SK-N-MC (cell line): Measurements from ENCODE around the gene NOS1AP.
A peak's percentile ranks its signal among the peaks of the same experiment; 100 is the strongest.

Experiments
- DNase-seq: peaks from one replicate; pipeline ENCODE4 v3.0.0-alpha.2; 2011; ENCODE audit warnings: low read depth, low spot score
- H3K27ac ChIP-seq: fragments of 200-600 bp; sonication (generic); 2 replicates; pipeline ENCODE4 v1.5.1; 2016; ENCODE audit warnings: mixed run types
- H3K36me3 ChIP-seq: fragments of 200-600 bp; sonication (generic); 2 replicates; pipeline ENCODE4 v1.6.1; 2017; ENCODE audit warnings: antibody characterized with exemption, low read length, mixed read lengths; ENCODE audit not compliant: insufficient read depth
- H3K4me3 ChIP-seq: fragments of 200-600 bp; sonication (generic); 2 replicates; pipeline ENCODE4 v1.5.1; 2016
- H3K9ac ChIP-seq: fragments of 200-600 bp; sonication (generic); 2 replicates; pipeline ENCODE4 v1.8.0; 2017; ENCODE audit warnings: mixed run types, mixed read lengths; ENCODE audit not compliant: insufficient read length
- H3K9me3 ChIP-seq: fragments of 200-600 bp; sonication (generic); 2 replicates; pipeline ENCODE4 v1.6.1; 2017; ENCODE audit warnings: low read depth, mild to moderate bottlenecking, antibody characterized with exemption, low read length, moderate library complexity, mixed read lengths
- EZH2 ChIP-seq: fragments of 200-600 bp; sonication (generic); IDR thresholded peaks from one replicate; pipeline ENCODE4 v1.6.1; 2017; ENCODE audit warnings: antibody characterized with exemption
- FOXP2 ChIP-seq: optimal IDR thresholded peaks from 2 replicates; pipeline ENCODE3; 2011; ENCODE audit warnings: mild to moderate bottlenecking, moderate library complexity; ENCODE audit not compliant: insufficient read depth; ENCODE audit errors: extremely low read length, control extremely low read depth
- POLR2AphosphoS5 ChIP-seq: IDR thresholded peaks from 2 replicates; pipeline ENCODE4 v1.6.1; 2012; ENCODE audit warnings: mild to moderate bottlenecking, low read depth, low read length, borderline replicate concordance

NOS1AP gene

DNA sequence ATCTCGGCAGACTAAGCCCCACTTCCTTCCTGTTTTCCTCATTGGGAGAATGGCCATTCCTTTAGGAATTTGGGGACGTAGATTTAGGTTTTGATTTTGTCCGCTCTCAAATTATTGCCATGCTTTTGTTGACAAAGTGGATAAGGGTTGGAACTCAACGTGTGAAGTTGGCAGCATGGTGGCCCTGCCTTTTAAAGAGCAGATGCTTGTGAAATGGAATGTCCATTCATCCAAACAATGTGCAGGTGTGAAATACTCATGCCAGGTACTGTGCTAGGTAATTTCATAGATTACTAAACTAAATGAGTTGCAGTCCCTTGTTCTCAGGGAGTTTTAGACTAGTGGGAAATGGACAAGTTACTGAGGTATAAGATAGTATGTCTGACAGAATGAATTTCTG, 232.2 kb downstream of the NOS1AP start:
- Histone ChIP-seq H3K9me3 (no peaks in the 10 kb centered on the region), H3K36me3 (peaks cover 7% of the 10 kb centered on the region; the same call in 1 of the 2 replicates), H3K4me3 (no peak overlapping the region), H3K9ac (no peak overlapping the region), H3K27ac (peak overlapping the region; percentile 88)
- no peak for DNase-seq
- TF ChIP-seq FOXP2 = no peak
- no peak for TF ChIP-seq POLR2AphosphoS5
- TF ChIP-seq EZH2 = no peak

DNA sequence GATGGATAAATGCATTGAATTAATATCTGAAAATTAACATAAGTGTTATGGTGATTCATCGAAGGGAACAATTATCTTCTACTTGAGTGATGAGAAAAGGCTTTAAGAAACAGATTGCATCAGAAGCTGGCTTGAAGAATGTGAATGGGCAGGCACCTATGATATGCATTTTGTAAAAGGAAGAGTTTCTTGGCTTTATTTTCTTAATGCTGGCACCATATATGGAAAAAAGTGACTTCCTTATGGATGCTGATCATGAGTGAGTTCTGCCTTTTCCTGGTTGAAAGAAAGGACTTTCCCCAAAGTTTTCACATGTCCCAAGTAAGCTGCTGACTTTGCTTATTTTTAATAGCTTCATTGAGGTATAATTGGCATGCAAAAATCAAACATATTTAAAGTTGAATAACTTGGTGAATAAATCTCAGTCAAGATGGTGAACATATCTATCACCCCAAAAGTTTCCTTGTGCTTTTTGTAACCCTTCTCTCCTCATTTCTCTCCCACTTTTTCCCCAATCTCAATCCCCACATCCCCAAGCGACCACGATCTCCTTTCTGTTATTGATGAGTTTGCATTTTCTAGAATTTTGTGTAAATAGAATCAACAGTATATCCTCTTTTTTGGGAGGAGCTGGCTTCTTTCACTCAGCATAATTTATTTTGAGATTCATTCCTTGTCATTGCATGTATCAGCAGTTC, 233.0 kb downstream of the NOS1AP start:
- H3K9me3 ChIP-seq = no peaks in the 10 kb centered on the region
- peaks cover 7% of the 10 kb centered on the region; the same call in 1 of the 2 replicates for H3K36me3 ChIP-seq
- no peak for DNase-seq
- peak overlapping the region; percentile 18 for H3K4me3 ChIP-seq
- TF ChIP-seq FOXP2 = no peak
- no peak; the same call in 1 of the 2 replicates for TF ChIP-seq POLR2AphosphoS5
- TF ChIP-seq EZH2 = no peak
- peak overlapping the region; percentile 88 for H3K27ac ChIP-seq
- peak overlapping the region; percentile 27 for H3K9ac ChIP-seq

- no peaks in the 10 kb centered on the region for H3K9me3 ChIP-seq
- no peak overlapping the region for H3K9ac ChIP-seq
- no peak for TF ChIP-seq EZH2
- TF ChIP-seq POLR2AphosphoS5 = no peak; the same call in 1 of the 2 replicates
- TF ChIP-seq FOXP2 = no peak
- peak overlapping the region; percentile 18 for H3K4me3 ChIP-seq
- DNase-seq = no peak
- H3K27ac ChIP-seq = peak overlapping the region; percentile 88
- peaks cover 7% of the 10 kb centered on the region; the same call in 1 of the 2 replicates for H3K36me3 ChIP-seq
These were observed 233.5 kb downstream of the NOS1AP start for GRCh38 chr1:162303004-162303344.

DNA sequence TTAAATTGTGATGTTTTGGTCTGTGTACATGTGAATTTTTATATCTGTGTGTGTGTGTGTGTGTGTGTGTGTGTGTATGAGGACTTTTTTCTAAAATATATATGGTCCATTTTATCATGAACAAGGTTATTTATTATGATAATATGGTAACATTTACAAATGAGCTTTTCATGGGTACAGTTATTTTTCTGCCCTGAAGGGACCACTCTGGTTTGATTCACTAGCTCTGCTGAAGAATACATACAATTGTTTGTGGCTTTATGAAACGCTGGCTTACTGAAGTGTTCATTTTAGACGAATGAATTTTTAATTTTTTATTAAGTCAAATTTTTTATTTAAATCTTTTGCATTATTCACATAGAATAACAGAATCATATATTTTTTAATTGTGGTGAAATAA, 235.2 kb downstream of the NOS1AP start:
- Histone ChIP-seq H3K27ac (peak overlapping the region; percentile 88), H3K36me3 (0 out of 2 replicates have a peak, but pooled peaks cover 7% of the 10 kb centered on the region), H3K9me3 (no peaks in the 10 kb centered on the region), H3K9ac (peak overlapping the region; percentile 2), H3K4me3 (no peak overlapping the region)
- TF ChIP-seq EZH2 (no peak), POLR2AphosphoS5 (no peak), FOXP2 (no peak)
- no peak for DNase-seq

- Histone ChIP-seq H3K36me3 (0 out of 2 replicates have a peak, but pooled peaks cover 6% of the 10 kb centered on the region), H3K27ac (no peak overlapping the region), H3K4me3 (no peak overlapping the region), H3K9ac (no peak overlapping the region), H3K9me3 (no peaks in the 10 kb centered on the region)
- TF ChIP-seq POLR2AphosphoS5 = no peak
- no peak for TF ChIP-seq FOXP2
- TF ChIP-seq EZH2 = no peak
- no peak for DNase-seq
These were observed 236.5 kb downstream of the NOS1AP start for GRCh38 chr1:162305969-162306368.

- Histone ChIP-seq H3K4me3 (peak overlapping the region; percentile 8), H3K36me3 (peaks cover 6% of the 10 kb centered on the region; the same call in 1 of the 2 replicates), H3K27ac (peak overlapping the region; percentile 75), H3K9ac (no peak overlapping the region), H3K9me3 (no peaks in the 10 kb centered on the region)
- no peak for TF ChIP-seq EZH2
- DNase-seq = peak; percentile 85
These were observed 240.8 kb downstream of the NOS1AP start for GRCh38 chr1:162310337-162310736.

- no peak for TF ChIP-seq FOXP2
- no peak for TF ChIP-seq POLR2AphosphoS5
- TF ChIP-seq EZH2 = no peak
- no peak overlapping the region for H3K4me3 ChIP-seq
- H3K9ac ChIP-seq = no peak overlapping the region
- H3K27ac ChIP-seq = no peak overlapping the region
- peaks cover 6% of the 10 kb centered on the region; the same call in 1 of the 2 replicates for H3K36me3 ChIP-seq
- no peaks in the 10 kb centered on the region for H3K9me3 ChIP-seq
- no peak for DNase-seq
These were observed 244.7 kb downstream of the NOS1AP start for GRCh38 chr1:162314206-162314605.

GRCh38 chr1:162315673-162316072, 246.2 kb downstream of the NOS1AP start:
- Histone ChIP-seq H3K36me3 (peaks cover 6% of the 10 kb centered on the region; the same call in 1 of the 2 replicates), H3K9ac (no peak overlapping the region), H3K9me3 (no peaks in the 10 kb centered on the region), H3K4me3 (no peak overlapping the region), H3K27ac (no peak overlapping the region)
- DNase-seq = no peak
- no peak for TF ChIP-seq FOXP2
- no peak for TF ChIP-seq EZH2
- no peak for TF ChIP-seq POLR2AphosphoS5

- Histone ChIP-seq H3K36me3 (peaks cover 6% of the 10 kb centered on the region; the same call in 1 of the 2 replicates), H3K4me3 (no peak overlapping the region), H3K9ac (no peak overlapping the region), H3K27ac (no peak overlapping the region), H3K9me3 (no peaks in the 10 kb centered on the region)
- no peak for DNase-seq
- TF ChIP-seq POLR2AphosphoS5 (no peak), EZH2 (no peak), FOXP2 (no peak)
These were observed 246.7 kb downstream of the NOS1AP start for GRCh38 chr1:162316187-162316586.
